ENCODE measurements around the gene SGPP1.
"Not testable (repeated sequence)": the region's sequence is repeated elsewhere in the genome, so short reads cannot be mapped to it uniquely, and the experiment has no call there.

Gene SGPP1

DNA sequence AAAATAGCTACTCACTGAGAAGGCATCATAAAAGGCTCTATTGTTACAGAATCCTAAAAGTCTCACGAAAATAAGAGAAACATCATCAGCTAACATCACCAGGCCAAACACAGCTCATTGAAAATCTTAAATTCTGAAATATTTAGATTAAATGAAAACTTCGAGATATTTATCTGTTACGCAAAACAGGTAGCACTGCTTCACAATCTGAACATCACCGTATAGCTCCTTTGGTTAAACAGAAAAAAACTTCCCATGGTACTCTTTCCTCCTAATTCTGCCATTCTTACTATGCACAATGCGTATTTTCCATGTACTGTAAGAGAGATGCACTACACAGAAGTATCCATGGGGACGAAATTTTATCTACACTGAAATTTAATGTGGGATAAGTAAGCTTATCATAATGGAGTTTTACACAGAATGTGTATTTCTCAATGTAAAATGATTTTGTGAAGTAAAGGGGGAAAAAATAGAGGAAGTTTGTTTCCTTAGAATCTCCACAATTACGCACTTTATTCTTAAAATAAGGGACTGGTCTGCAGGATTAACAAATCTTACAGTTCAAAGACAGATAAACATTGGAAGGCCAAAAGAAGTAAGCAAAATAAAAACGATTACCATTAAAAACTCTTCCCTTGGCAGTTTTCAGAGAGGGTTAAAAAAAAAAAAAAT, 1.9 kb downstream of the SGPP1 start:
- DNase-seq (ENCODE audit: low read depth in 2 of 2), result no peak

- DNase-seq (ENCODE audit: low read depth in 2 of 2), result no peak
Measured at GRCh38 chr14:63717702-63718101, 10.2 kb downstream of the SGPP1 start.

DNA sequence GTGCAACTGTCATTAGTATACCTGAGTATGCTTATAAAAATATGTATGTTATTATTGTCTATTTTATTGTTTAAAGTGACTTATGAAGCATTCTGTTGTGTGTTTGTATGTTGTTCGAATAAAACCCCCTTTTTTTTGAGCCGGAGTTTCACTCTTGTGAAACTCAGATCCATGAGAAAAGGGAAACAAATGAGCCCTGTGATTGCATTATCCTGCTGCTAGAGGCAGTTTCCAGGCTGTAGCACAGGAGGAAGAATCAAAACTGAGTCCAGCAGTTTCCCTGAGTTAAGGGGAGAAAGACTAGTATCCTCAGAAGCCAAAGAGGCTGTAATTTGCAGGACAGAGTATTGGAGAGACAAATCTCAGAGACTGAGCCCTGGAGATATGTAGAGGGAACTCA, 12.5 kb downstream of the SGPP1 start:
- no peak for DNase-seq (ENCODE audit: low read depth in 2 of 2)

GRCh38 chr14:63713764-63714163, 14.1 kb downstream of the SGPP1 start:
- DNase-seq (ENCODE audit: low read depth in 2 of 2), result no peak

DNA sequence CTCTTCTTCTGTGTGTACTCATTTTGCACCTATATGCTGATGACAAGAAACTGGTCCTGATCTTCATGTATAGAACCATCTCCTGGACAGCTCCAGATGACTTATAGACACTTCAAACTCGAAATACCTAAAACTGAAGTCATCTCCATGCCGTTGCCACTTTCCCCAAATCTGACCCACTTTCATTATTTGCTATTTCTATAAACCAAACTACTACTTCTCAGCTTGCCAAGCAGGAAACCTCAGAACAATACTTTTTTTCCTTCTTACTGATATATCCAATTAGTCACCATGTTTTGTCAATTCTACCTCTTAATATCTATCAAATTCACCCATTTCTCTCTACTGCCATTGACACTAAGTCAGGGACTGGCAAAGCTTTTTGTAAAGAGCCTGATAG, 14.8 kb downstream of the SGPP1 start:
- DNase-seq (ENCODE audit: low read depth in 2 of 2), result no peak

GRCh38 chr14:63712123-63712522, 15.7 kb downstream of the SGPP1 start:
- no peak for DNase-seq (ENCODE audit: low read depth in 2 of 2)

- no peak for DNase-seq (ENCODE audit: low read depth in 2 of 2)
Measured at GRCh38 chr14:63710497-63710896, 17.4 kb downstream of the SGPP1 start.

GRCh38 chr14:63709589-63709988, 18.3 kb downstream of the SGPP1 start:
- DNase-seq (ENCODE audit: low read depth in 2 of 2), result no peak

DNA sequence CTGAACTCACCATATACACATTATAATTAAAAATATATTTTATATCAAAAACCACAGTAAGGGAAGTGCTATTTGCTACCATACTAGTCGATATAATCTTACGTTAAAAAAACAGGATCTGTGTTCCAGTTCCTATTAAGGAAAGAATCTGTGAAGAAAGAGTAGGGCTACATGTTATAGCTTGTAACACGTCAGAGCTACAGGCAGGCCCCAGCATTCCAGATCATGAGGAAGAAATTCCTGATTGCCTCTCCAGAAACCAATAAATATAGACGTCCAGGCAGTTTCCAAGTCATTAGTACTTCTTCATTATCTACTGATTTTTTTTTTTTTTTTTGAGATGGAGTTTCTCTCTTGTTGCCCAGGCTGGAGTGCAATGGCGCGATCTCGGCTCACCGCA, 20.6 kb downstream of the SGPP1 start:
- no peak for DNase-seq (ENCODE audit: low read depth in 2 of 2)

GRCh38 chr14:63705561-63706070, 22.2 kb downstream of the SGPP1 start:
- no peak for DNase-seq (ENCODE audit: low read depth in 2 of 2)

- not testable (repeated sequence) for DNase-seq (ENCODE audit: low read depth in 2 of 2)
Measured at GRCh38 chr14:63702530-63702929, 25.3 kb downstream of the SGPP1 start.

DNA sequence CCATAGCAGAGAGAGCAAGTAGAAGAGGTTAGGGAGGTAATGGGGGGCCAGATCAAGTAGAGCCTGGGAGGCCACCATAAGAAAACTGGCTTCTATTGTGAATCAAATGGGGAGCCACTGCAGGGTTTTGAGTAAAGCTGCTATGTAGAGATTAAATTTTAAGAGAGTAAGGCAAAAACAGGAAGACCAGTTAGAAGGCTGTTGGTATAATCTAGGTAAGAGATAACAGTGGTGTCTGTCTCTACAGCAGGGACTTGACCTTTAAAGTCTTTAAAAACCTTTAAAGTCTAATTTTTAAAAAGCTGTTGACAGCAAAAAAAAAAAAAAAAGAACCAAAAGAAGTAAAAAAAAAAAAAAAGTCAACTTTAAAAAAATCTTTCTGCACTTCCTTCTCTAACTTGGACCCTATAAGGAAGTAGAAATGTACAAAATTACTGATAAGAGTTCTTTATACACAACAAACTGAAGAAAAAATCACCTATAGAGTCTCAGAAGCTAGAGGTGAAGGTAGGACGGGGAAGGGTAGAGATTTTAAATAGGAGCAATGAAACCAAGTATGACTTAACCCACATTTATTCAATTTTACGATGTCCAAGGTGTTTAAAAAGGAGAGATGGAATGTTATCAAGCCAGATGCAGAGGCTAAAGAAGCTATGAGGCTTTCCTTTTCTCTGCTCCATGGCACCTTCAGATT, 26.1 kb downstream of the SGPP1 start:
- DNase-seq (ENCODE audit: low read depth in 2 of 2), result no peak

DNA sequence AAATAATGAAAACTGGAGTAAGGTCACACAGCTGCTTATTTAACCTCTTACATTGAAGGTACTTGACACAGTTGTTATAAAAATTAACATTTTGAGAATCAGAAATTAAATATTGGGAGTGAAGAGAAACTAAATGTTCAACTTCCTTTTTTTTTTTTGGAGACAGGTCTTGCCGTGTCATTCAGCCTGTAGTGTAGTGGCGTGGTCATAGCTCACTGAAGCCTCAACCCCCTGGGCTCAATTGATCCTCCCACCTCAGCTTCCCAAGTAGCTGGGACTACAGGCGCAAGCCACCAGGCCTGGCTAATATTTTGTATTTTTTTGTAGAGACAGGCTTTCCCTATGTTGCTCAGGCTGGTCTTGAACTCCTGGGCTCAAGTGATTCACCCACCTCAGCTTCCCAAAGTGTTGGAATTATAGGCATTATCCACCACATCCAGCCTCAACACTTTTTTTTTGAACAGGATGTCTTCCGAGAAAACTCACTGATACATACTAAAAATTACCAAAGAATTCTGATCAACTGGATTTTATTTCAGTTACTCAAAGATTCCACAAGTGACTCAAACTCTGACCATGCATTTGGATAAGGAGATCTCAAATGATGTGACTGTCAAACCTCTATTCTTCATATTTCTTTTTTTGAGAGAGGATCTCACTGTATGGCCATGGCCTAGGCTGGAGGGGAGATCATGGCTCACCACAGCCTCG, 35.4 kb downstream of the SGPP1 start:
- no peak for DNase-seq (ENCODE audit: low read depth in 2 of 2)

DNA sequence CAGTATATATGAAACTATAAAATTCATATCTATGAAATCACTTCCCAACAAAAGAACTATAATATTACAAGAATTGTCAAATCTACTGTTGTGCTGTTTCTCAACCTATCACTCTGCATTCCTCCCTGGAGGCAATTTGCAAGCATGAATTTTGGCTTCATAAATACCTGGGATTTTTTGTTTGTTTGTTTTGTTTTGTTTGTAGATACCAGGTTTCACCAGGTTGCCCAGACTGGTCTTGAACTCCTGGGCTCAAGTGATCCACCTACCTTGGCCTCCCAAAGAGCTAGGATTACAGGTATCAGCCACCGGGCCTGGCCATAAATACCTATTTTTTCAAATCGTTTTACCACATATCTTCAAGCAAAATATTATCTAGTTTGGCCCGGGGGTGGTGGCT, 38.7 kb downstream of the SGPP1 start:
- no peak for DNase-seq (ENCODE audit: low read depth in 2 of 2)

GRCh38 chr14:63686926-63687325, 40.9 kb downstream of the SGPP1 start:
- no peak for DNase-seq (ENCODE audit: low read depth in 2 of 2)

- no peak for DNase-seq (ENCODE audit: low read depth in 2 of 2)
Measured at GRCh38 chr14:63685401-63685800, 42.5 kb downstream of the SGPP1 start.

DNA sequence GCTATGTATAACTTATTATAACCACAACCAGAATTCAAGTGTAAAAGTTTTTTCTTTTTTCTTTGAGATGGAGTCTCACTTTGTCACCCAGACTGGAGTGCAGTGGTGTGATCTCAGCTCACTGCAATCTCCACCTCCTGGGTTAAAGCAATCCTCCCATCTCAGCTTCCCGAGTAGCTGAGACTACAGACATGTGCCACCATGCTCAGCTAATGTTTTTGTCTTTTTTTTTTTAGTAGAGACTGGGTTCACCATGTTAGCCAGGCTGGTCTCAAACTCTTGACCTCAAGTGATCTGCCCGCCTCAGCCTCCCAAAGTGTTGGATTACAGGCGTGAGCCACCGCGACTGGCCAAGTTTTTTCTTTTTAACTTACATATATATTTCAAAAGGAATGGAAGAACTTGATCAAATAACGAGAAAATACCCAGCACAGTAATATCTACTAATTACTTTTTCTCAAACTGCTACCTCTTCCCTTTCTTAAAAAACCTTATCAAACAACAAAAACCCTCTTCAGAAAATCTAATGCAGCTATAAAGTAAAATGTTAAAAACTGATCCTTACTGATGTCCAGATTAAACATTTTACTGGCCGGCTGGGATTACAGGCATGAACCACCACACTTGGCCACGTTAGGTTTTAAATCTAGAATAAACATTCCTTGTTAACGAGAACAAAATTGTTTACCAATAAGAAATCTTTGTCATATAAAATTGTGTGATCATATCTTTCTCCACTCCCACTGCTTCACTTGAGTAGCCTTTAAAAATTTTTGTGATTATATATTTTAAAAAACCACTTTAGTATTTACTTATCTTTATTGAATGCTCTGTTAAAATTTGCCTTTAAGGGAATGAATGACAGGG, 44.9 kb downstream of the SGPP1 start:
- DNase-seq (ENCODE audit: low read depth in 2 of 2), result no peak

GRCh38 chr14:63678536-63678935, 49.3 kb downstream of the SGPP1 start:
- DNase-seq (ENCODE audit: low read depth in 2 of 2), result no peak

- no peak for DNase-seq (ENCODE audit: low read depth in 2 of 2)
Measured at GRCh38 chr14:63677891-63678379, 49.9 kb downstream of the SGPP1 start.

DNA sequence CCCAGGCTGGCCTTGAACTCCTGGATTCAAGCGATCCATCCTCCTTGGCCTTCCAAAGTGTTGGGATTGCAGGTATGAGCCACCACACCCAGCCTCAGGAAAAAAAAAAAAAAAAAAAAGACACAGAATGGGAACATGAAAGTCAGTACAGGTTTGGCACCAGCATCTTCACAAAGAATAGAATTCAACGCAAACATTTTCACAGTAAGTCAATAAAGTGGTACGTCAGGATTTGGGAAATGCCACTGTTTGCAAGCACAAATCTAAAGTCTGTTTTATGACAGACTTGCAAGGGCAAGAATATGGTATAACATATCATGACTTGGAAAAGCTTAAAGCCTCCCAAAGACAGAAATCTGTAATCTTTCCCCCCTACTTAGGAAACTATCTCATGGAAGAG, 51.2 kb downstream of the SGPP1 start:
- DNase-seq (ENCODE audit: low read depth in 2 of 2), result no peak

GRCh38 chr14:63673886-63674497, 53.9 kb downstream of the SGPP1 start:
- DNase-seq (ENCODE audit: low read depth in 2 of 2), result no peak
